B cell (primary cell): ENCODE measurements around the gene CHTF18. TPM values are rescaled to one million over a fixed set of nuclear protein-coding genes. Genes with fewer than 3 reads are reported as not detected.

ENCODE experiments used
- ATAC-seq: fragments of 200-7000 bp; cut with Tn5 transposase; one replicate; pipeline ENCODE4 v1.10.0; 2021; ENCODE audit warnings: low read depth, mild to moderate bottlenecking, moderate number of reproducible peaks, moderate library complexity
- CTCF ChIA-PET: fragments of 350-600 bp; sonication (Branson Sonifier 250); formaldehyde crosslinking; loops from one replicate; lab custom pipeline; 2021; ENCODE audit warnings: antibody characterized with exemption, inconsistent platforms; lab: Charles Lee
- POLR2A ChIA-PET: fragments of 350-600 bp; sonication (Branson Sonifier 250); formaldehyde crosslinking; loops from one replicate; lab custom pipeline; 2021; ENCODE audit warnings: antibody characterized with exemption; lab: Charles Lee
- DNase-seq: peaks from one replicate; pipeline ENCODE4 v3.0.0; 2013
- H2AFZ ChIP-seq: 2 replicates; pipeline ENCODE4 v1.6.1; 2012; ENCODE audit warnings: mild to moderate bottlenecking, low read depth, low read length; ENCODE audit not compliant: insufficient read depth, poor library complexity, severe bottlenecking
- H3K27ac ChIP-seq, 2 donors: 1 replicate in 1 of 2; 2 replicates in 1 of 2; pipeline ENCODE4 v1.5.1; 2012 to 2013; ENCODE audit warnings: low read length in 2 of 2, mild to moderate bottlenecking in 2 of 2, moderate library complexity in 1 of 2
- H3K27me3 ChIP-seq, 4 experiments: fragments of 200-600 bp in 1 of 4; sonication (generic) in 1 of 4; replicated peaks in 1 of 4; 1 replicate in 2 of 4; 2 replicates in 2 of 4; pipeline versions ENCODE4 v1.6.1 to v1.7.0; 2013 to 2016; ENCODE audit warnings: low read length in 3 of 4, mild to moderate bottlenecking in 2 of 4, mixed read lengths in 1 of 4, moderate library complexity in 1 of 4; ENCODE audit not compliant: insufficient read depth in 4 of 4, control insufficient read depth in 3 of 4; ENCODE audit errors: control extremely low read depth in 1 of 4
- H3K36me3 ChIP-seq, 2 experiments: replicated peaks in 1 of 2; 1 replicate in 1 of 2; 2 replicates in 1 of 2; pipeline versions ENCODE4 v1.6.1 to v1.7.1; 2013; ENCODE audit warnings: low read length in 1 of 2; ENCODE audit not compliant: insufficient read depth in 2 of 2, control insufficient read depth in 1 of 2; ENCODE audit errors: control extremely low read depth in 1 of 2, extremely low read depth in 1 of 2
- H3K4me1 ChIP-seq, 2 donors: fragments of 200-600 bp in 1 of 2; sonication (generic) in 1 of 2; 1 replicate in 1 of 2; 2 replicates in 1 of 2; pipeline versions ENCODE4 v1.5.1 to v1.6.1; 2013 to 2017; ENCODE audit warnings: low read length in 2 of 2; ENCODE audit not compliant: control insufficient read depth in 2 of 2, insufficient read depth in 2 of 2
- H3K4me2 ChIP-seq: replicated peaks from 2 replicates; pipeline ENCODE3; 2012; ENCODE audit warnings: mild to moderate bottlenecking, low read depth, low read length; ENCODE audit not compliant: poor library complexity, severe bottlenecking
- H3K4me3 ChIP-seq, 5 experiments: fragments of 200-600 bp in 1 of 5; sonication (generic) in 1 of 5; 1 replicate in 3 of 5; 2 replicates in 2 of 5; pipeline versions ENCODE4 v1.5.1 to v1.7.0; 2011 to 2016; ENCODE audit warnings: low read length in 4 of 5, mild to moderate bottlenecking in 4 of 5, low read depth in 2 of 5, control low read depth in 1 of 5, moderate library complexity in 1 of 5; ENCODE audit not compliant: insufficient read depth in 1 of 5; ENCODE audit errors: control extremely low read depth in 1 of 5, extremely low read depth in 1 of 5
- H3K79me2 ChIP-seq: fragments of 200-600 bp; sonication (generic); one replicate; pipeline ENCODE4 v1.6.0; 2016; ENCODE audit warnings: low read length; ENCODE audit not compliant: control insufficient read depth, insufficient read depth
- H3K9ac ChIP-seq: fragments of 200-600 bp; sonication (generic); 2 replicates; pipeline ENCODE4 v1.6.1; 2017; ENCODE audit warnings: mild to moderate bottlenecking, low read length, moderate library complexity
- H3K9me3 ChIP-seq, 3 donors: one replicate each; pipeline versions ENCODE4 v1.6.1 to v1.7.1; 2013; ENCODE audit warnings: low read length in 2 of 3; ENCODE audit not compliant: control insufficient read depth in 2 of 3, insufficient read depth in 1 of 3; ENCODE audit errors: control extremely low read depth in 1 of 3
- H4K20me1 ChIP-seq: 2 replicates; pipeline ENCODE4 v1.6.0; 2012; ENCODE audit warnings: mild to moderate bottlenecking, low read length; ENCODE audit not compliant: insufficient read depth, control insufficient read depth, poor library complexity, severe bottlenecking
- H3K27ac Mint-ChIP-seq: one replicate; pipeline ENCODE4 v1.8.0; 2021; ENCODE audit warnings: mixed read lengths
- H3K27me3 Mint-ChIP-seq: one replicate; pipeline ENCODE4 v1.8.0; 2021; ENCODE audit warnings: mixed read lengths
- H3K4me1 Mint-ChIP-seq: one replicate; pipeline ENCODE4 v1.8.0; 2021; ENCODE audit warnings: mixed read lengths
- H3K4me3 Mint-ChIP-seq: one replicate; pipeline ENCODE4 v1.8.0; 2021; ENCODE audit warnings: mixed read lengths
- H3K9me3 Mint-ChIP-seq: one replicate; pipeline ENCODE4 v1.8.0; 2022; ENCODE audit warnings: mixed read lengths; ENCODE audit not compliant: insufficient read depth
- CTCF ChIP-seq: fragments of 200-600 bp; IDR thresholded peaks from one replicate; pipeline ENCODE4 v1.8.0; 2022; ENCODE audit warnings: antibody characterized with exemption, mild to moderate bottlenecking
- EZH2 ChIP-seq: IDR thresholded peaks from 2 replicates; pipeline ENCODE4 v1.6.1; 2012; ENCODE audit warnings: borderline replicate concordance, low read depth, mild to moderate bottlenecking, moderate library complexity, low read length; ENCODE audit not compliant: insufficient read depth, poor library complexity, severe bottlenecking
- WGBS: methylation state at CpG from one replicate; pipeline ENCODE4 v1.1.5; 2013; ENCODE audit warnings: missing lambda C conversion rate; ENCODE audit not compliant: insufficient coverage; 5-methylcytosine and 5-hydroxymethylcytosine counted together
- intact Hi-C: fragments of 100-400 bp; cut with micrococcal nuclease; formaldehyde crosslinking; loops from one replicate; pipeline ENCODE4 v1.10.0; 2022
- polyA plus RNA-seq: library from polyadenylated mRNA; depleted of rRNA; stranded (reverse); fragments of >200 nt; gene quantifications from 2 replicates; pipeline ENCODE4 v1.2.3, GENCODE V29; 2012
- total RNA-seq, 2 donors: library from RNA; stranded (reverse); fragments of 120-200 nt in 1 of 2; gene quantifications; 1 replicate in 1 of 2; 2 replicates in 1 of 2; pipeline versions ENCODE4 v1.2.3 to v1.2.4, GENCODE V29; 2013 to 2022

CHTF18 gene
- total and polyA plus RNA-seq, 2 donors (not counting 1 experiment from before 2014, with no cell fraction given) = 72.3 to 76.1 TPM

- peaks cover 18% of the 10 kb centered on the region for H4K20me1 ChIP-seq
- H3K9me3 ChIP-seq = no peaks in the 10 kb centered on the region
- no peak overlapping the region for H3K4me3 ChIP-seq
- H3K79me2 ChIP-seq = no peaks in the 10 kb centered on the region
- Mint-ChIP-seq H3K4me3 (no peak overlapping the region), H3K4me1 (no peaks in the 10 kb centered on the region), H3K27me3 (peaks cover 4% of the 10 kb centered on the region), H3K9me3 (no peaks in the 10 kb centered on the region), H3K27ac (no peak overlapping the region)
- H2AFZ ChIP-seq = no peak overlapping the region
- H3K4me1 ChIP-seq = peaks cover 0 to 4% of the 10 kb centered on the region in 2 donors
- intact Hi-C loops = no loop called here
- H3K36me3 ChIP-seq = peaks cover 0 to 6% of the 10 kb centered on the region in 2 experiments
- TF ChIP-seq EZH2 (no peak), CTCF (no peak)
- POLR2A ChIA-PET = no interaction called here
- H3K9ac ChIP-seq = no peak overlapping the region
- DNase-seq = no peak
- H3K4me2 ChIP-seq = no peak overlapping the region
- peaks cover 0 to 25% (median 5%) of the 10 kb centered on the region in 4 experiments for H3K27me3 ChIP-seq
- H3K27ac ChIP-seq = no peak overlapping the region
- CTCF ChIA-PET = interaction anchor here (1.1 to 7.4 kb wide), 2 partner anchors 69 kb away, joined by 5 to 94 read pairs; partner anchors contain the start of gene METRN
- no peak for ATAC-seq
- 74% methylated on average over 19 of the region's 19 CpGs for WGBS
Observed at GRCh38 chr16:781346-782010, 6.9 kb upstream of the CHTF18 start.

GRCh38 chr16:782258-782657 lies 6.2 kb upstream of the CHTF18 start:
- Histone ChIP-seq H4K20me1 (peaks cover 25% of the 10 kb centered on the region), H3K4me2 (no peak overlapping the region), H3K9ac (no peak overlapping the region), H3K4me3 (no peak overlapping the region), H3K79me2 (peaks cover 3% of the 10 kb centered on the region), H2AFZ (no peak overlapping the region), H3K36me3 (peaks cover 0 to 8% of the 10 kb centered on the region in 2 experiments), H3K4me1 (peaks cover 3 to 9% of the 10 kb centered on the region in 2 donors), H3K27me3 (peaks cover 0 to 25% (median 5%) of the 10 kb centered on the region in 4 experiments), H3K9me3 (no peaks in the 10 kb centered on the region), H3K27ac (no peak overlapping the region)
- no peak for ATAC-seq
- intact Hi-C loops = no loop called here
- Mint-ChIP-seq H3K9me3 (no peaks in the 10 kb centered on the region), H3K27me3 (peaks cover 4% of the 10 kb centered on the region), H3K4me1 (peaks cover 2% of the 10 kb centered on the region), H3K27ac (no peak overlapping the region), H3K4me3 (no peak overlapping the region)
- TF ChIP-seq CTCF (no peak), EZH2 (no peak)
- ChIA-PET POLR2A (no interaction called here), CTCF (interaction anchor here (7.4 kb wide), 1 partner anchor 69 kb away, joined by 94 read pairs; the partner anchor contains the start of gene METRN)
- no peak for DNase-seq
- 80% methylated on average over 6 of the region's 6 CpGs for WGBS
